HG02884 (cell line): ENCODE data around the gene LCA5L.

Experiments used
- ATAC-seq: cut with Tn5 transposase; IDR thresholded peaks from one replicate; pipeline ENCODE4 v1.9.1; 2021; ENCODE audit warnings: mild to moderate bottlenecking, moderate library complexity; ENCODE audit not compliant: unreplicated experiment

Gene LCA5L

GRCh38 chr21:39359382-39359781 lies 86.2 kb downstream of the LCA5L start:
- no peak for ATAC-seq
